NCI-H226 (cell line): ENCODE measurements around the gene MLPH.
A peak's percentile ranks its signal among the peaks of the same experiment; 100 is the strongest.
"Not testable (repeated sequence)": the region's sequence is repeated elsewhere in the genome, so short reads cannot be mapped to it uniquely, and the experiment has no call there.

Experiments used
- DNase-seq: peaks from one replicate; pipeline ENCODE4 v3.0.0-alpha.2; 2015

MLPH gene

GRCh38 chr2:237457388-237457941 lies 29.6 kb upstream of the MLPH start:
- no peak for DNase-seq

- no peak for DNase-seq
Observed at GRCh38 chr2:237458519-237458918, 28.5 kb upstream of the MLPH start.

GRCh38 chr2:237459226-237459625 lies 27.8 kb upstream of the MLPH start:
- DNase-seq, result no peak

- DNase-seq, result peak; percentile 60
Observed at GRCh38 chr2:237459741-237460174, 27.3 kb upstream of the MLPH start.

GRCh38 chr2:237464757-237465391 lies 22.2 kb upstream of the MLPH start:
- peak; percentile 17 for DNase-seq

- DNase-seq, result peak; percentile 84
Observed at GRCh38 chr2:237465515-237466148, 21.4 kb upstream of the MLPH start.

GRCh38 chr2:237466211-237466610 lies 20.8 kb upstream of the MLPH start:
- no peak for DNase-seq

GRCh38 chr2:237467447-237468179 lies 19.4 kb upstream of the MLPH start:
- no peak for DNase-seq

GRCh38 chr2:237469410-237469809 lies 17.6 kb upstream of the MLPH start:
- not testable (repeated sequence) for DNase-seq

- no peak for DNase-seq
Observed at GRCh38 chr2:237469849-237470248, 17.2 kb upstream of the MLPH start.

- no peak for DNase-seq
Observed at GRCh38 chr2:237470914-237471313, 16.1 kb upstream of the MLPH start.

- DNase-seq, result peak; percentile 44
Observed at GRCh38 chr2:237471438-237472186, 15.4 kb upstream of the MLPH start.

GRCh38 chr2:237472187-237472712 lies 14.8 kb upstream of the MLPH start:
- DNase-seq, result no peak

GRCh38 chr2:237472909-237473877 lies 13.9 kb upstream of the MLPH start:
- DNase-seq, result no peak

GRCh38 chr2:237473878-237474441 lies 13.1 kb upstream of the MLPH start:
- DNase-seq, result no peak

GRCh38 chr2:237474442-237474911 lies 12.6 kb upstream of the MLPH start:
- no peak for DNase-seq

- peak; percentile 43 for DNase-seq
Observed at GRCh38 chr2:237474931-237475703, 11.9 kb upstream of the MLPH start.

- peak; percentile 55 for DNase-seq
Observed at GRCh38 chr2:237475704-237476141, 11.3 kb upstream of the MLPH start.

GRCh38 chr2:237478095-237478494 lies 9.0 kb upstream of the MLPH start:
- no peak for DNase-seq

- DNase-seq, result no peak
Observed at GRCh38 chr2:237478979-237479378, 8.1 kb upstream of the MLPH start.
